GM21528 (cell line): ENCODE data around the gene TMEM88.

Experiments used
- ATAC-seq: cut with Tn5 transposase; IDR thresholded peaks from one replicate; pipeline ENCODE4 v1.9.1; 2021; ENCODE audit warnings: mild to moderate bottlenecking, moderate library complexity; ENCODE audit not compliant: unreplicated experiment, low FRiP score

The TMEM88 gene

DNA sequence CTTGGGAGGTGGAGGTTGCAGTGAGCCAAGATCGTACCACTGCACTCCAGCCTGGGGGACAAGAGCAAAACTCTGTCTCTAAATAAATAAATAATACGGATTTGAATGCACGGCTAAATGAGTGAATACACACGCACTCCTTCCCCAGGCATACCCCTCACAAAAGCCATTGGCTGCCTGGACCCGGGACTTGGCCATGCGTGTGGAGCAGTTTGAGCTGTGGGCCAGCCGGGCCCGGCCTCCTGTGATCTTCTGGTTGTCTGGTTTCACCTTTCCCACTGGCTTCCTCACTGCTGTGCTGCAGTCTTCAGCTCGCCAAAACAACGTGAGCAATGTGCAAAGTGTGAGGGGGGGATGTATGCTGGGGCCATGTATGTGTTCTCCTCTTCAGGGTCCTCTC lies 22.4 kb upstream of the TMEM88 start:
- no peak for ATAC-seq

DNA sequence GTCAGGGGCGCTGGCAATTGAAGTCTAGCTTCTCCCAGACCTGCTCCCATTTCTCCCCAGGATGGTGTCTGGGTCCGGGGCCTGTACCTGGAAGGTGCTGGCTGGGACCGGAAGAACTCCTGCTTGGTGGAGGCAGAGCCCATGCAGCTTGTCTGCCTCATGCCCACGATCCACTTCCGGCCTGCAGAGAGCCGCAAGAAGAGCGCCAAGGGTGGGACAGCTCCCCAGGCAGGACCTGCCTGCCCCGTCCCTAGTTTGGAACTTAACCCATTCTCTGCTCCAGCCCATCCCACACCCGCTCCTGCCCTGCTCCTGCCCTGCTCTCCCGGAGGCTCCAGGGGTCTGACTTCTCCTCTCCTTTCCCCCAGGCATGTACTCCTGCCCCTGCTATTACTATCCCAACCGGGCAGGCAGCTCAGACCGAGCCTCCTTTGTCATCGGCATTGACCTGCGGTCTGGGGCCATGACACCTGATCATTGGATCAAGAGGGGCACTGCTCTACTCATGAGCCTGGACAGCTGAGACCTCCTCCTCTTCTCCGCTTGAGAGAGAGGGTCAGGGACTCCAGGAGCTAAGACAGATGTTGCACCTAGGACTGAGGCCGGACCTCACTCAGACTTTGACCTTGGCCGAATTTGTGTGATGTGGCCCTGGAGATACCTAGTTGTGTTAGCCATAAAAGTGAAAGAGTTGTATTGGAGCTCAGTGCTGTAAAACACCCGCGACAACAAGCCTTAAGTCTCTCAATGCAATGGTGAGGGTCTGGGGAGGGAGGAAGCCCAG lies 21.7 kb upstream of the TMEM88 start:
- no peak for ATAC-seq

DNA sequence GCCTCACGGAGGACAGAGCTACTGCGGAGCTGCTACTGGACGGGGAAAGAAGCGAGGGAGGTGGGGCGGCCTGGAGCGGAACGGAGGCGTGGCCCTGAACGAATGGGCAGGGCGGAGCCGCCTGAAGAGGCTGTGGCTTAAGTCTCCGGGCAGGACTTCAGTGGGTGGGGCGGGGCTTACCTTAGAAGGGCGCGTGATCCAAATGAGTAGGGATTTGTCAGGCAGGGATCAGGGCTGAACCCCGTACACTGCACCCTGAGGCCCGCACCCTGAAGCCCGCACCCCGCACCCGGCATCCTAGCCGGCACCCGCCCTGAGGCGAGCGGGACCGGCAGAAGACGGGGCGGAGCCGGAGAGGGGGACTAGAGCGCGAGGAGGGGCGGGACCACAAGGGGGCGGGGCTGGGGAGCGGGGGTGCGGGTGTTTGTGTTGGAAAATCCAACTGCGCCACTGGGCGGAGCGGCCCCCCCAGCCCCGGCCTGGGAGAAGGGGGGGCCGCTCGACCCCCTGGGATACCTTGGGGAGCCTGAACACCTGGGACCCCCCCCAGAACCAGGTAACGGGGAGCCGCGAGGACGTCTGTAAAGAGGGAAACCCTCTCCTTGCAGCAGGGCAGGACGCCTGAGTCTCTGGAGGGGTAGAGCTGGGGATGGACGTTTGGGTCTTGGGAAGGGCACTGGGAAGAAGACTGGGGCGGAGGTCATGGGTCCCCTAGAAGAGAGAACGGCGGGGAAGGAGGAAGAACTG lies 20.9 kb upstream of the TMEM88 start, which contains the start of gene KDM6B:
TSS of gene KDM6B (plus strand) at position 423 of the 747 bp plus-strand sequence. CDS start 11,338 bp downstream, outside the sequence.
- ATAC-seq = peak; percentile 41

DNA sequence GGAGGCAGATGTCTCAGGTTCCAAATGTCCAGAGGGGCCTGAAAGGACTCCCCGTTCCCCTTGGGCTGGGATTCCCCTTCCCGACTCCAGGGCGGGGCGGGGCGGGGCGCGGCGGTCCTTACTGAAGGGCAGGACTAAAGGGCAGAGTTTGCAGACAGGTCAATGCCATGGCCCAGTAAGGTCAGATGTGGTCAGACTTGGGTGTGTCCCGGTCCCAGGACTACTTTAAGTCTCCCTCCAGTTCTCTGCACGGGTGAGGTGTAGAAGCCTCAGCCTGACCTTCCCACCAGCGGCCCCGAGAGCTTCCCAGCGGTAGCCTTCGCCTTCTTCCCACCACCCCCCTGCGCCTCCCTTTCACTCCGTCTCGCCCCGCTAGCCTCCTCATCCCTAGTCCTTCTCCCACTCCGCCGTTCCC lies 20.3 kb upstream of the TMEM88 start:
- ATAC-seq = no peak

DNA sequence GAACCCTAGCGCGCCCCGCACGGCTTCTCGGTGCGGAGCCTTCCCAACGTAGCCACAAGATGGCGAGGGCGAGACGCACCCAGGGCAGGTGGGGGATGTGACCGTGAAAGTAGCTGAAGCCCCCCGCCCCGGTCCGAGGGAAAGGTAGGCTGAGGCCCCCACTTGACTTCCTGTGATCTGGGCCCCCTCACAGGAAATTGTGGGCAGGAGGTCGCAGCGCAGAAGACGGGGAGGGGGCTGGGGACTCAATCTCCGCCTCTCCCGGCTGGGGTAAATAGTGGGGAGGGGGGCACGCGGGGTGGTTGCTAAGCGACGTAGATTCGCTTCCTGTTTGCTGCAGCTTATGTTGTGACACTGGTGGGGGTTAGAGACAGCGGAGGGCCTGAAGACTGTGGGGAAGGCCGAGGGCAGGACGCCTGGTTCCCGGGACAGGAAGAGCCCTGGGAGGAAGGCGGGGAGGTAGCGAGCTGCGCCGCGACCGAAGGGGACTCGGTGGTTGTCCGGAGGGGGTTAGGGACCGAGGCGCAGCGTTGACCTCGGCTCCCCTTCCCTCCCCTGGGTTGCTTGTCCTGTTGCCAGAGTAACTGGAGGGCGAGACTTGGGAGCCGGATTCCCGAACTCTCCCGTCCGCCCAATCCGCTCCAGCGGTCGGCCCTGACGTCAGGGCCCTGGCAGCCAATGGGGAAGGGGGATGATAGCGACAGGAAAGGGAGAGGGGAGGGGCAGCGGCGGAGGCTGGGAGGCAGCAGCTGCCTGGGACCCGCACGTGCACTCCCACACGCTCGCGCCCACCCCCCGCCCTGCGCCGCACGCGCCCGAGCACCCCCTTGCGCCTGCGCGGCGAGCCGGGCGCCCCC lies 19.7 kb upstream of the TMEM88 start:
- ATAC-seq = peak; percentile 39

DNA sequence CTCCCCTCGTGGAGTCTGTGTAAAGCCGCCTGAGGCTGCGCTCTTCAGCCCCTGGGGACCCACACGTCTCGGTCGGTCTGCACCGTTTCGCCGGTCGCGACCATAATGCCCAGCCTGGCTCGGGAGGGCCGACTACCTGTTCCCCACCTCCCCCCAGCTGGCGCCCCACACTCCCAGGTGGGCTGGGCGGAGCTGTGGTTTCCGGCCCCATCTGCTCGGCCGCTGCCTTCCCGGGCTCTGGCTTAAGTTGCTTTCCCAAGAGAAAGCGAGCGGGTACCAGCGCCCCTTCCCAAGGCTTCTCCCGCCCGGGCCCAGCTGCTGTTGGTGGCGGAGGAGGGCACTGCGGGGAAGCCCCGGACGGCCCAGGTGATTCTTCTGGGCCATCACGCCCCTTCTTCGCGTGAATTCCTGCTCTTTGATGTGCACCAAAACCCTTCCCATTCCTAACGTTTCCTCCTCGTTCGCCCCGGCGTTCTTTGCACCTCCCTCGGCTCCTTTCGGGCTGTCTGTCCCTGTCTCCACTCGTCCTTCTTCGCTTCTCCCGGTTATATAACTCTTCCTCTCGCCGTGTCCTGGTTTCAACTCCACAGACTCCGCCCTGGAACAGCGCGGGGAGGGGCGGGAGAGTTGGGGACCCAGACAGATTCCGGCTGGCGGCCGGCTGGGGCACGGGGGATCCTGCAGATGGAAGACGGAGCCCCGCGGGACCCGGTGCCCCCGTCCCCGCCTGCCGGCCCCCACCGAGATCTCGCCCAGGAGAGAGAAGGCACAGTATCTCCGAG lies 18.9 kb upstream of the TMEM88 start:
- ATAC-seq = peak; percentile 17

DNA sequence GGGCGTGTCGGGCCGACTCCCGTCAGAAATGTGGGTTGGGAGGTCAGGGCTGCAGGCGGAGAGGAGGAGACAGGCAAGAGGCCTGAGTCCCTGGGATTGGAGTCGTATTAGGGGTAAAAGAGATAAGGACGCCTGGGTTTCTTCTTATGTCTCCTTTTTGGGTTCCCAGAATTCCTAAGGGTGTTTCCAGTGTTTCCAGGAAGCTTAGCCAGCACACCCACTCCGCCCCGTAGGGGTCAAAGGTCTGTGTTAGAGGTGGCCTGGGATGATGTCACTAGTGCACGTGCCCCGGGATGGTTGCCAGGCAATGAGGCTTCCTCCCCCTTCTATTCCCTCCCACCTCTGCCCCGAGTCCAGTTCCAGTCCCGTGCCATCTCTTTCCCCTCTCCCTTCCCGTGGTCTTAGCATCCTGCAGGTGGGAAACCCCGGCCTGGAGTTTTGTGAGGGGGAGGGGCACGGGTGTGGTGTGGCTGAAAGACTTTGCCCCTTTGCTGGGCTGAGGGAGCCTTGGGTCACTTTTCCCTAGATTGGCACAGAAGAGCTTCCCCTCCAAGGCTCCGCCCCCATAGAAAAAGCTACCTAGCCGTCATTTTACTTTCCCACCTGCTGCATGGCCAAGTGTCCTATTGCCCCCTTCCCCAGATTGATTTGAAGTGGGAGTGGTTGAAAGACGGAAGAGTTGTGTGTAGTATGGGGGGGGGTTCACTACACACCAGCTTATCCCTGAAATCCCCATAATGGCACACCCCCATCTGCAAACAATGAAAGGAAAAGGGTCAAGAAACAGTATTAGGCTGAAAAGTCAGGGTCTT lies 18.1 kb upstream of the TMEM88 start:
- no peak for ATAC-seq

DNA sequence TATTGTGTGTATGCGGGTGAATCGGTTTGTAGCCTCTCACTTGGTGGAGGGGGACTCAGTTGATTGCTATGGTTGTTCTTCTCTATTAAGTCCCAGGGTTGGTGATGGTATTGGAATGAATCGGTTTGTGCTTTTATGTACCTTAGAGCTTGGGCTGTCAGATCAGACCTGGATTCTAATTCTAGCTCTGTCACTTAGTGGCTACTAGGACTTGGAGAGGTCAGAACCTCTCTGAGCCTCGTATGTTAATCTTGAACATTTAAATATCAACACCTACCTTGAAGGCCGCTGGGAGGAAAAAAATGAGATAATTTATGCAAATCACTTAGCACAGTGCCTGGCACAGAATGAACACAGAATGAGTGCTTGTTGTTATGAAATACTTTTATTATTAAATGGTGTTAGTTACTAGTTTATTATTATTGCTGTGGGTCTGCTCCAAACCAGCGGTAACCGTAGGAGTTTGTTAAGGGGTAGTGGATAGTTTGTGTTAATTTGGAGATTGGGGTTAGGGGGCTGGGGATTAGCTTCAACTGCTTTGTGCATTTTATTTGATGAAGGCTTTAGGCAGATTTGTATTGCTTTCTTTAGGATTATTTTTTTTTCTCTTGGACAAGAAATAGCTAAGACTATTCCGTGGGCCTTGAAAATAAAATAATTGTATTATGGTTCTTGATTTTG lies 17.3 kb upstream of the TMEM88 start:
- no peak for ATAC-seq

DNA sequence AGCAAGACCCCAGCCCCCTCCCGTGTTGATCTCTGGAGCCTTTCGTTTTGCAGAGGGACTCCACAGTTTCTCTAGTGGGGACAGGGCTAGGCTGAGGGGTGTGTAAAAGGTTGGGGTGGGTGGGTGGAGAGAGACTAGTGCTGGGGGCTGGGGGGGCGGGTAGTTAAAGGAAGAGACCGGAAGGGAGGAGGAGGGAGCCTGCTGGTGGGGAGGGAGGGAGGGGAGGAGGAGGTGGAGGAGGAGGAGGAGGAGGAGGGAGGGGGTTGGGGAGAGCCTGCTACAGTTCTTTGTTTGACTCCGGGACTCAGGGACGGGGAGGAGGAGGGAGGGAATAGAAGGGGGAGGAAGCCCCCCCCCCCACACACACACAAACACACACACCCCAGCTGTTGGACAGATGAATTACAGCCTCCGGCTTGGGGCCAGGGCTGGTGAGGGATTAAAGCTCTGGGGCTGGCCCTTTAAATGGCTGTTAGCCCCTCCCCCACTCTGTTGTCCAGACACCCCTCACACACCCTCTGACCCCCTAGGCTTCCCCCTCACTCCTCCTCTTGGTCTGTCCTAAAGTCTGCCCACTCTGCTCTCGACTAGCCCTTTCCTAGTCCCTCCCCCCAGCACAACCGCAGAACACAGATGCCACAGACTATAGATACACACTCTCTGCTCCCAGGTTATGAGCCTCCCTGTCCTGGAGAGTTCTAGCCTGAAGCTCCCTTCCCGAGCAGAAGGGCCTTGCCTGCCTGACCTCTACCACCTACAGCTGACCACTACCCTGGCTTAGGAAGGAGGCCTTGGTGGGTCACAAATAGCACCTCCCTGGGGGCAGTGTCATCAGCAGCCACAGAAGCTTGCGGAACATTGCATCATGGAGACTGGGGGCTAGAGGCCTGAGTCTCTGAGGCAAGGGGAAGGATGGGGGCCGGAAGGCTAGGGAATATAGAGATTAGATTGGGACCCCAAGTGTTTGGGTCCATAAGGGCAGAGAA lies 16.5 kb upstream of the TMEM88 start:
- ATAC-seq = no peak

DNA sequence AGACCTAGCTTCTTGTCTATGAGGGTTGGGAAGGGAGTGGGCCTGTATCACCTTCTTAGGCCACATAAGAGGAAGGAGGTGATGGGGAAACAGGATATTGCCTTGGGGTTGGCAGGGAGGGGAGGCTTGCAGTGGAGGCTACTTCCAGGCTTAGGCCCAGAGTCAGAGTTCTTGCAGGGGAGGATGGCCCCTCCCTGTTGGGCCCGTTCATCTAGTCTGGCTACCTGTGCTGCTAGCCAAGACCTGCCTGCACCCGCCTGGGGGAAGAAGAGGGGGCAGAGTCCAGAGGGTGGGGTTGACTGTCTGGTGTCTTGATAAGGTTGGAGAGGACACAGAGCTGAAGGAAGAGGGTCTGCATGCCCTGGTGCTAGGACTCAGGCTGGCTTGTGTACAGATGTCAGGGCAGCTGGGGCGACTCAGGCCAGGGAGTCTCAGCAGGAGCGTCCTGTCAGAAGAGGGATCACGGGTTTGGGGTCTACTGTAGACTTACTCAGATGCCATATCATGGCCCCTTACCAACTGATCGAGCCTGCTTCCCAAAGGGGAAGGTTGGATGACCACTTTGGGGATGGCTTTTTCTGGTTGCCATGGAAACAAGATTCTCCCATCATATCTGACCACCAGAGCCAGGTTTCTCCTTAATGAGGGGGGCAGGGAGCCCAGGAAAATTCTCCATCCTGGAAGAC lies 15.5 kb upstream of the TMEM88 start:
- no peak for ATAC-seq

DNA sequence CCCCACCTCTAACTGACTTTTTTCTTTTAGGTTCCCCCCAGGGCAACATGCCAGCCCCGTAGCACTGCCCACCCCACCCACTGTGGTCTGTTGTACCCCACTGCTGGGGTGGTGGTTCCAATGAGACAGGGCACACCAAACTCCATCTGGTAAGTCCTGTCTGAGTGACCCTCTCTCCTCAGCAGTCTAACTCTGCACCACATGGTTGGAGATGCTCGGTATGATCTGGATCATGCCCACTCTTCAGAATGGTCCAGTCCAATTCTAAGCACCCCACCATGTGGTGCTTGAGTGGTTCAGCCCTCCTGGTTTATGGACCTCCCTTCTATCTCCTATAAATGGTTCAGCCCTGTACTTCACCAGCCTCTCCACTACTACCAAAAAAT lies 15.0 kb upstream of the TMEM88 start:
- ATAC-seq = no peak

DNA sequence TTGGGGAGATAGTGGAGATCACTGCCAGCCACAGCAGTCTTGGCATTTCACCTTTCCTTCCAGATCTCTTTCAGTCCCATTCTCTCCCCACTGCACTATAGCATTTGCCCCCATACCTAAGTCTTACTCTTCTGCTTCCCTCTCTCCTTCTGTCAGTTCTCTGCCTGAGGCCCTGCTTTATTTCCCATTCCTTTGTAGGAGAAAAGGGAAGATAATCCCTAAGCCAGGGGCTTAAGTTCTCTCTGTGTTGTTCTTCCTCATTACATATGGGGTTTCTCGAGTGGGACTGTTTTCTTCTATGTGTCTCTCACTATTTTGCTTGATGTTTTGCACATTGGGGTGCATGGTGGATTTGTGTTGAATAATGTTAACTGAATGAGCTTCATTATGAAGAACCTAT lies 14.4 kb upstream of the TMEM88 start:
- ATAC-seq = no peak

DNA sequence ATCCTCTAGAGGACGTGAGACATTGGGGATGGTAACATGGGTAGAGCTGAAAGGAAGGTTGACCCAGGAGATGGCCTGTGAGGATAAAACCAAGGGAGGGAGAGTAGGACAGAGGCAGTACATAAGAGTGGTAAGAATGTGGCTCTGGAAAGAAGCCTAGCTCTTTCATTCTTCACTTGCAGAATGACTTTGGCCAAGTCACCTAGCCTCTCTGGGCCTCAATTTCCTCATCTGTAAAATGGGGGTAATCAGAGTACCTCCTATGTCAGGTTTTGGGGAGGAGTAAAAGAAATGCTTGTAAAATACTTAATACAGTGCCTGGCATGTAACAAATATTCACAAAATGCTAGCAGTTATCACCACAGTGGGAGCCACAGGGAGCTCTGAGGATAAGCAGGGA lies 14.0 kb upstream of the TMEM88 start:
- ATAC-seq = no peak

DNA sequence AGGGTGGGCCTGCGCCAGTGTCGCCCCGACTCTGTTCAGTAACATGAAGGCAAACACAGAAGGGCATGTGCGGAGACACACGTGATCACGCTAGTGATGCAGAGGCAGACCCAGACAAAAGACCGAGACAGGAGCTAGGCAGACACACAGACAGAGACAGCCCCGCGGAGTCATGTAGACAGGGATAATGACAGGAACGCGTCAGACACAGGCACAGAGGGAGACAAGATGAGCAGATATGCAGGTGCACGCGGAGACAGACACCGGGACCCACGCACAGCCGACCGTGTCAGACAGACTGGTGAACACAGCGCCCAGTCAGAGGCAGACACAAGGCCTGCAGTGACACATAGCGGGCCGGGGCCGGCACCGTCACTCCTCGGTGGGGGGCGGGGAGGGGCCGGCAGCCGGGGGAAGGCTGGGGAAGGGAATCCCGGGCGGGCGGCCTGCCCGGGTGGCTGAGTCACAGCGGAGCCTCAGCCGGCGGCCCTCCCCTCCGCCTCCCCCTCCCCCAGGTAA lies 13.4 kb upstream of the TMEM88 start:
- ATAC-seq = no peak

DNA sequence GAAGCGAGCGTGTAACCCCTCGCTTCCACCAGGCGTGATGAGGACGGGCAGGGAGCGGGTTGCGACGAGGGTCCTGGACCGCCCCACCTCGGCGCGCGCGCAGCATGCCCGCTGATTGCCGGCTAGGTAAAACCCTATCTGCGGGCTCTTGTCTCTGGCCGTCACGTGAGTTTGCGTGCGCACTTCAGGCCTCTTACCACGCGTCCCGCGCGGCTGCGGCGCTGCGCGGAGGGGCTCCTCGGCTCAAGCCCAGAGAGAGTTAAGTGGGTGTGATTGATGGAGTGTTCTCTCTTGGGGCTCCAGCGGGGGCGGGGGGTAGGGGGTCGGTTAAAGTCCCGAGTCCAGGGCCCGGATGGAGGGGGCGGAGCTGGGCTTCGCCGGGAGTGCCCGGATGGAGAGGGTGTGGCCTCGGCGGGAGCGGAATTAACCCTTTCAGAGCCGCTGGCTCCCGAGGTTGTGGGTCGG lies 12.9 kb upstream of the TMEM88 start:
- no peak for ATAC-seq

DNA sequence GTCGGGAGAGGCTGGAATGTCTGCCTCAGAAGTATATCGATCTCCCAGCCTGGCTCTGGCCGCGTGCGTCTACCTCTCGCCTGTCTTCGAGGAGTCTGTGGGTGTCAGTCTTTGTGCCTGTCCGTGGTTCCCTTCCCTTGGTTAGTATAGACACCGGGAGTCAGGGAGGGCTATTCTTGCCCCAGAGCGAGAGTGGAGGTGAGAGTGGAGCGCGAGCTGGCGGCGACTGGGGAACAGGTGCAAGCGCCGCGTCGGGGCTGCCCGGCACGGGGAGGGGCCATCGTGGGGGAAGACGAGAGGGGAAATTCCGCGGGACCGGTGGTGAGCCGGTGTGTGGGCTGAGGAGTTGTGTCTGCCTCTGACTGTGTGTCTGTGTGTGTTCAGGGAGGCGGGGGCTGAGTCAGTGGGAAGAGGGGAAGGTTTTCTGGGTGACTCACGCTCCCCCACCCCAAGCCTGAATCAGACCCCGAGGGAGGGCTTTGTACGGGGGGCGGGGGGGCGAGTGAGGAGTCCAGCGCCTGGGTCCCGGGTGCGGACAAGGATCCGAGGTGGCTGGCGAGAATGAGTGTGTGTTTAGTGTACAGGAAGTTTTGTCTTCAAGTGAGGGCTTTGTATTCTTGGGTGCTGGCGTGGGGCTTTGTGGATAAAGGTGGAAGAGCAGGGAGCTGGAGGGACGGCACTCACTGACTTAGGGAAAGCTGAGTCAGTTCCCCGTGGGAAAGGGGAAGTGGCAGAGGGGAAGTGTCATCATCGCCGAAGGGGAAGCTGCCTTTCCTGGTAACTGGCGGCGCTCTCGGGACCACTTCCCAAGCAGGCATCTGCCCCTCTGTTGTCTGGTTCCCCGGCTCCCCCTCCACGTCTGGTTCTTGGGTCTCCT lies 12.2 kb upstream of the TMEM88 start:
- no peak for ATAC-seq
